Effector memory CD4-positive, alpha-beta T cell (primary cell): ENCODE data around the gene TTC39C.

Experiments used
- DNase-seq, 3 donors: peaks; one replicate each; pipeline ENCODE4 v3.0.0-alpha.2; 2020
- H3K27ac ChIP-seq: 2 replicates; pipeline ENCODE4 v1.7.0; 2013; ENCODE audit warnings: mild to moderate bottlenecking, low read length, moderate library complexity; ENCODE audit not compliant: insufficient read depth, poor library complexity, severe bottlenecking
- H3K27me3 ChIP-seq: replicated peaks from 2 replicates; pipeline ENCODE4 v1.7.0; 2013; ENCODE audit warnings: mild to moderate bottlenecking, low read length; ENCODE audit not compliant: insufficient read depth, control insufficient read depth, poor library complexity, severe bottlenecking
- H3K36me3 ChIP-seq: 2 replicates; pipeline ENCODE4 v1.7.0; 2013; ENCODE audit warnings: mild to moderate bottlenecking, low read length, moderate library complexity; ENCODE audit not compliant: control insufficient read depth, insufficient read depth
- H3K4me1 ChIP-seq: 2 replicates; pipeline ENCODE4 v1.7.0; 2013; ENCODE audit warnings: low read length, mild to moderate bottlenecking; ENCODE audit not compliant: control insufficient read depth, insufficient read depth, poor library complexity, severe bottlenecking
- H3K4me3 ChIP-seq: 2 replicates; pipeline ENCODE4 v1.7.0; 2013; ENCODE audit warnings: low read length, low read depth, mild to moderate bottlenecking; ENCODE audit not compliant: insufficient read depth, poor library complexity, severe bottlenecking
- H3K9me3 ChIP-seq: 2 replicates; pipeline ENCODE4 v1.7.0; 2013; ENCODE audit warnings: mild to moderate bottlenecking, low read length, moderate library complexity; ENCODE audit not compliant: control insufficient read depth

Gene TTC39C

DNA sequence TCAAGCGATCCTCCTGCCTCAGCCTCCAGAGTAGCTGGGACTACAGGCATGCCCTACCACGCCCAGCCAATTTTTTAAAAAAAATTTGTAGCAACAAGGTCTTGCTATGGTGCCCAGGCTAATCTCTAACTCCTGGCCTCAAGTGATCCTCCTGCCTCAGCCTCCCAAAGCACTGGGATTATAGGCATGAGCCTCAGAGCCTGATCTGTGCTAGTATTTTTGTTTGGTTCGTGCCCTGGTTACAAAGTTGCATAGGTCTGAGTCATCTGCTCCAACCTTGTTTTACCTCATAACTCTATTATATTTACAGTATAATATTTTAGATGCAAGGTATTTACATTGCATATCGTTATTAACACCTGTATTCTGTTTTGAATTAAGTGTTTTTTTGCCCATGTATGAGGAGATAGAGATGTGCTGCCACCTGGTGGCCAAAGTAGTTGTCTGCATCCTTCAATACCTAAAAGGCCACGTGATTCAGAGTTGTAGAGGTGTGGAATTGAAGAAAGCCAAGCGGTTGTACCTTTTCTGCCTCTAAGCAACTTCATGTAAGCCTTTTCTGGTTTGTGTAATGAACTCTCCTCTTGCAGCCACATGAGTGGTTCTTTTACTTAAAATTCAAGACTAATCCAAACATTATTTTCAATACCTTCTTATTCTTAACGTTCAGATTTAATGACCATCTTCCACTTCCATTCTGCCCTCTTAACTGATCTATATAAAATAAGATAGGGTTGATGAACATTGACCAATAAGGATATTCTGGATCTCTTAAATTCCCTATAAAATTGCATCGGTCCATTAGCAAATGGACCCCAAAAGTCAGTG, 104.4 kb downstream of the TTC39C start:
- Histone ChIP-seq H3K27ac (peak overlapping the region; percentile 42), H3K27me3 (no peaks in the 10 kb centered on the region), H3K4me3 (no peak overlapping the region), H3K9me3 (no peaks in the 10 kb centered on the region), H3K36me3 (peaks cover 59% of the 10 kb centered on the region), H3K4me1 (no peaks in the 10 kb centered on the region)
- DNase-seq = peak; percentile 53 to 71 (median 56)

DNA sequence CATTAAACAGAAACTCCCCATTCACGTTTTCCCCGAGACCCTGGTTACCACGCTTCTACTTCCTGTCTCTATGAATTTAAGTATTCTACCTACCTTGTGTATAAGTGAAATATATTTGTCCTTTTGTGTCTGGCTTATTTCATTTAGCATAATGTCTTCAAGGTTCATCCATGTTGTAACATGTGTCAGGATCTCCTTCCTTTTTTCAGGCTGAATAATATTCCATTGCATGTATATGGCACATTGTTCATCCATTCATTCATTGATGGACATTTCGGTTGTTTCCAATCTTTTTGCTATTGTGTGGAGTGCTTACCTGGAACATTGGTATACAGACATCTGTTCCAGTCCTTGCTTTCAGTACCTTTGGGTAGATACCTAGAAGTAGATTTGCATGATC, 106.1 kb downstream of the TTC39C start:
- Histone ChIP-seq H3K9me3 (no peaks in the 10 kb centered on the region), H3K4me3 (no peak overlapping the region), H3K36me3 (peaks cover 67% of the 10 kb centered on the region)

DNA sequence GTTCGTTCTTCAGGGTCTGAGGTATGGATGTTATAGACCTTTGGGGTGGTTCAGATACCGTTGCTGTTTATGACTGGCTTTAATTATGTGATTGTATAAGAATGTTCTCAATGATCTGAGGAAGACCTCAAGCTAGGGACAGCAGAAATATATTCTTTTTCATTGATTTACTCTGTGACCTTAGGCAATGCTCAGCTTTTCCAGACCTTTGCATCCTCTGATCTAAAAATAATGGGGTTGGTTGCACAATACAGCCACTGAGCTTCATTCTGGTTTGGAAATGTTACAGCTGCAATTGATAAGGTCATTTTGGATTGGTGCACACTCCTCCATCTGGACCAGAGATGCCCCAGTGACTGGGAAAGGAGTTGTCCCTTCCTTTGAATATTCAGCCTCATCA, 107.1 kb downstream of the TTC39C start:
- no peak for DNase-seq
- H3K9me3 ChIP-seq = no peaks in the 10 kb centered on the region
- peaks cover 71% of the 10 kb centered on the region for H3K36me3 ChIP-seq
- H3K4me3 ChIP-seq = no peak overlapping the region
- no peak overlapping the region for H3K27ac ChIP-seq
- H3K4me1 ChIP-seq = no peaks in the 10 kb centered on the region
- no peaks in the 10 kb centered on the region for H3K27me3 ChIP-seq

More for the DNA sequence above, 106.1 kb downstream of the TTC39C start:
- Histone ChIP-seq H3K27me3 (no peaks in the 10 kb centered on the region), H3K27ac (no peak overlapping the region), H3K4me1 (no peaks in the 10 kb centered on the region)
- no peak for DNase-seq

DNA sequence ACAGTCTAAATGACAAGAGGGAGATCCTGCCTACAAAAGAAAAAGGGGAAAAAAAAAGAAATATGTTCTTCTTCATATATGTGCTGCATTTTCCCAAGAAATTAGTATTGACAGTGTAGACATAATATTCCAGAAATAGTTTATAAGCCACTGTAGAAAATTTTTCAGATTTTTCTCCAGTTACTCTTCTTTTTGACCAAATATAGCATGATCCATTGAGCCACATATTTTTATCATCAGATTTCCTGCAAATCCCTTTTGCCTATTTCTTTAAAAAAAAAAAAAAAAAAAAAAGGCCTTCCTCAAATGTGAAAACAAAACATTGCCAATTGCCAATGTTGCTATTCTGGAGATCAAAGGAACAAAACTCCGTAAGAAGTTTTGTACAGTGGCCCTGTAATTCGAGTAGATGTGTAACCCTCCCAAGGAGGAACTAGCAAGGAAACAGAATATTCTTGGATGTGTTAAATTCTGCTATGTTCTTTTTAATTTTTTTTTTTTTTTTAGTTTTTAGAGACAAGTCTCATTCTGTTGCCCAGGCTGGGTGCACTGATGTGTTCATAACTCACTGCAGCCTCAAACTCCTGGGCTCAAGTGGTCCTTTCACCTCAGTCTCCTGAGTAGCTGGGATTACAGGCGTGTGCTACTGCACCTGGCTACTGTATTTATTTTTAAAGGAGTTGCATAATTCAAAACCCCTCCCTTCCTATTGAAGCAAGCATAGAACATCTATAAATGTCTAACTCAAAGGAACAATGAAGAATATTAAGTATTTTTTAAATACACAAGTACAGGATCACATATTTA, 111.8 kb downstream of the TTC39C start:
- no peak overlapping the region for H3K4me3 ChIP-seq
- peaks cover 83% of the 10 kb centered on the region for H3K36me3 ChIP-seq
- no peaks in the 10 kb centered on the region for H3K27me3 ChIP-seq
- no peaks in the 10 kb centered on the region for H3K9me3 ChIP-seq
- H3K4me1 ChIP-seq = no peaks in the 10 kb centered on the region
- no peak overlapping the region for H3K27ac ChIP-seq
- no peak for DNase-seq

GRCh38 chr18:24127735-24128134, 113.2 kb downstream of the TTC39C start:
- no peaks in the 10 kb centered on the region for H3K9me3 ChIP-seq
- H3K4me1 ChIP-seq = no peaks in the 10 kb centered on the region
- H3K27ac ChIP-seq = no peak overlapping the region
- no peak overlapping the region for H3K4me3 ChIP-seq
- H3K36me3 ChIP-seq = peaks cover 78% of the 10 kb centered on the region
- DNase-seq = no peak
- no peaks in the 10 kb centered on the region for H3K27me3 ChIP-seq

- H3K4me3 ChIP-seq = no peak overlapping the region
- no peak for DNase-seq
- no peaks in the 10 kb centered on the region for H3K27me3 ChIP-seq
- H3K4me1 ChIP-seq = no peaks in the 10 kb centered on the region
- H3K9me3 ChIP-seq = no peaks in the 10 kb centered on the region
- H3K27ac ChIP-seq = no peak overlapping the region
- peaks cover 79% of the 10 kb centered on the region for H3K36me3 ChIP-seq
Measured at GRCh38 chr18:24128700-24129099, 114.1 kb downstream of the TTC39C start.

- no peaks in the 10 kb centered on the region for H3K27me3 ChIP-seq
- H3K36me3 ChIP-seq = peaks cover 64% of the 10 kb centered on the region
- H3K9me3 ChIP-seq = no peaks in the 10 kb centered on the region
- no peaks in the 10 kb centered on the region for H3K4me1 ChIP-seq
- H3K27ac ChIP-seq = no peak overlapping the region
- no peak overlapping the region for H3K4me3 ChIP-seq
- DNase-seq = no peak
Measured at GRCh38 chr18:24130494-24130893, 115.9 kb downstream of the TTC39C start.

DNA sequence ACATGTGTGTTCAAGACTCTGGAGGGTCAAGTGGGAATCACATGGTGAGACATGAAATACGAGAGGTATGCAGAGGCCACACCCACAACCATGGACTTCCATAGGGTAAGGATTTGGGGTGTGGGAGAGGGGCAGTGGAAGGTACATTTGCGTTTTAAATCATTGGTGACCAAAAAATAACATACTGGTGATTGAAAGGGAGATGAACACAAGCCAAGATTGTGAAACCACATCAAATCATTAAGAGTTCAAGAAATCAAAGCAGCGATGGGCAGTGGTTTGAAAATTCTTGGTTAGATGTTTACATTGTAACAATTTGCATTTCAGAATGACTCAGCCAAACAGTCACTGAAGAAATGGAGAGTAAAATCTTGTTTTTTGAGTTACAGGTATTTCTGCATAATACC, 122.4 kb downstream of the TTC39C start:
- H3K4me1 ChIP-seq = peaks cover 4% of the 10 kb centered on the region
- no peak overlapping the region for H3K27ac ChIP-seq
- no peaks in the 10 kb centered on the region for H3K27me3 ChIP-seq
- no peak for DNase-seq
- H3K4me3 ChIP-seq = no peak overlapping the region
- peaks cover 16% of the 10 kb centered on the region for H3K36me3 ChIP-seq
- H3K9me3 ChIP-seq = no peaks in the 10 kb centered on the region

- Histone ChIP-seq H3K36me3 (peaks cover 2% of the 10 kb centered on the region), H3K27me3 (no peaks in the 10 kb centered on the region), H3K4me3 (peak overlapping the region; percentile 51), H3K27ac (no peak overlapping the region), H3K4me1 (peaks cover 4% of the 10 kb centered on the region), H3K9me3 (no peaks in the 10 kb centered on the region)
- no peak for DNase-seq
Measured at GRCh38 chr18:24138409-24138788, 123.8 kb downstream of the TTC39C start.
